HG03196 (cell line): Measurements from ENCODE around the gene GDI1.

Source experiments
- ATAC-seq: cut with Tn5 transposase; IDR thresholded peaks from one replicate; pipeline ENCODE4 v1.9.1; 2021; ENCODE audit not compliant: unreplicated experiment

GDI1 gene

DNA sequence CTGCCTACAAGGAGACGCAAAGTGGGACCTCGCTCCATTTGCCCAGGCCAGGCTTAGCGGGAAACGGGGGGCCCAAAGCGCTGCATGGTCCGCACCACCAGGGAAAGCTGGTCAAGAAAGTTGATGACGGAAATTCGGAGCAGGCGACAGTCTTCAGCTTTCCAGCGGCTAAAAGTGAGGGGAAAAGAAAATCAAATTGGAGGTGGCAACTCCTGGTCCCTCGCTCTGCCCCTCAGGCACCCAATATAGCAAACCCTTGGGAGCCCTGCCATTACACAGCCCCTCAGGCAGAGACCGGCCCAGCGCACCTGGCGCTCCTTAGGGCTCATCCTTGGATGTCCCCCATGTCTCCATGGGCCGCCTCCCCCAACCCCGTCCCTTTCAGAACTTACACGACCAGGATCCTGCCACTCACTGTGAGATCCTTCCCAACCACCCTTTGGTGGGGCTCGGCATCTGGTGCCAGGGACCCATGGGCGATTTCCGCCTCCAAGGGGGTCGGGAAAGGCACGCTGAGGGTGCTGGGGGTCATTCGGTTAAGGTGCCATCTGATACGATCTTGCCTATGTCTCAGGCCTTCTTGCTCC, 41.0 kb downstream of the GDI1 start:
- ATAC-seq, result no peak

DNA sequence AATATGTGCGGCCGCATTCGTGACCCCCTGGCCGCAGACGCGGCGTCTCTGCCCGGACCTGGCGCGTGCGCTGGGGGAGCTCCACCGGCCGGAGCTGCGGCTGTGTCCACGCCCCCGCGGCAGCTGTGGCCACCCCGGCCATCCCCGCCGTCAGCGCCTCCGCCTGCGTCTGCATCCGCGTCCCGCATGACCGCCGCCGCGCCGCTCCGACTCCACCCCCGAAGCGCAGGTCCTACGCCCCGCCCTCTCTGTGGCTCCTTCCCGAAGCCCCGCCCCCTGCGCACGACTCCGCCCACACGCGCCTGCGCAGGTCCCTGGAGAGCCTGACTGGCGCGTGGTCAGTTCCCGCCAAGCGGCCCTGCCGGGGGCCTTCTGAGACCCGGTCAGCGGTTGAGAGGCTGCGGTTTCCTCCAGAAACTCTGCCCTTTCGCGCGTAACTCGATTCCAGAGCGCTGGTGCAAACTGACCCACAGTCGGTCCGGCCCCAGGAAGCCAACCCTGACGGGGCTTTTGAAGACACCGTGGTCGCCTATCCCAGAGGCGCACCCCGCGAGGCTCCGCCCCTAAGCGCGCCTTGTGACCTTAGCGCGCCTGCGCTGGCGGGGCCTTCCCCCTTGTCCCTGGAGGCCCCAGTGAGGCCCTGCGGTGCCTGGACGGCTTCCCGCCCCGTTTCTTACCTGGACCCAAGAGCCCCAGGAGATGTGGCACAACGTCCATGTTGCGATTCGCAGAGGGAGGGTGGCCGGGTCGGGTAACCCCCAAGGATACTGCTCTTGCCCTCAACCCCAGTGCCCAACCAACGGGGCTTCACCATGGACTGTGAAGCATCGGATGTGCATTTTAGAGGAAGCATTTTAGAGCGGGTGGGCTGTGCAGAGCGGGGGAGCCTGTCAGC, 42.0 kb downstream of the GDI1 start, which contains the start of gene LAGE3:
LAGE3 (minus strand) TSS at position 554 of the 895 bp plus-strand sequence; CDS start at position 188, 366 bp downstream.
- ATAC-seq, result peak; percentile 85

DNA sequence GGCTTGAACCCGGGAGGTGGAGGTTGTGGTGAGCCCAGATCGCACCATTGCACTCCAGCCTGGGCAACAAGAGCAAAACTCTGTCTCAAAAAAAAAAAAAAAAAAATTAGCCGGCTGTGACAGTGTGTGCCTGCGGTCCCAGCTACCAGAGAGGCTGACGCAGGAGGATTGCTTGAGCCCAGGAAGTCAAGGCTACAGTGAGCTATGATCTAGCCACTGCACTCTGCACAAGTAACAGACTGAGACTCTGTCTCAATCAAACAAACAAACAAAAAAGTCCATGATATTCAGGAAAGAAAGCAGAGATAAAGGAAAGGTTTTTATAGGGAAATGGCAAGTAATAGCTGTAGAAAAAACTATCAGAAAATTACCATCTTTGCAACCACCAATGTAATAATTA, 44.2 kb downstream of the GDI1 start:
- no peak for ATAC-seq

DNA sequence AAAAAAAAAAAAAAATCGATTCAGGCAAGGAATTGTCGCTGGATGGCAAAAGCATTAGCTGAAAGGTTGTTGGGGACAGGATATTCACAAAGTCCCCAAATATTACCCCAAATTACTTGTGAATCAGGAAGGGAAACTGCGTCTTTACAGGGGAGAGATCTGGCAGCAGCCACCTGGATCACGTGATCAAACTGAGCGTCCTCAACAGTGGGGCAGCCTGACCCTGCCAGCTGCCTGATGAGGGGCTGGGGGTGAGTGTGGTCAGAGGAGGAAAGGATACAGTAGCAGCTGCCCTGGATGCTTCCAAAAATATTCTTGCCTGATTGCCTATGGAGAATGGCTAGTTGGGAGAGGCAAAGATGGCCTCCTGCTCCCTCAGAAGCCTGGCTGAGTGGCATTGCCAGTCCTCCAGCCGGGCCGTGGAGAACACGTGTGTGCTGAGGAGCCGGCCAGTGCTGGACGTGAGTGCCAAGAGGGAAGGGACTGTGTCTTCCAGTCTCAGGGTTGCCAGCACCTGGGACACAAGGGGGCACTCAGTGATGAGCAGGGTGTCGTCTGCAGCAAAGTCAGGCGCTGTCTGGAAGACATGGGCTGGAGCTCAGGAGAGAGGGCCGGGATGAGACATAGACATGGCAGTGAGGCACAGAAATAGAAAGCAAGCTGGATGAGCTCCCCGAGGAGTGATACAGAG, 45.1 kb downstream of the GDI1 start:
- no peak for ATAC-seq

DNA sequence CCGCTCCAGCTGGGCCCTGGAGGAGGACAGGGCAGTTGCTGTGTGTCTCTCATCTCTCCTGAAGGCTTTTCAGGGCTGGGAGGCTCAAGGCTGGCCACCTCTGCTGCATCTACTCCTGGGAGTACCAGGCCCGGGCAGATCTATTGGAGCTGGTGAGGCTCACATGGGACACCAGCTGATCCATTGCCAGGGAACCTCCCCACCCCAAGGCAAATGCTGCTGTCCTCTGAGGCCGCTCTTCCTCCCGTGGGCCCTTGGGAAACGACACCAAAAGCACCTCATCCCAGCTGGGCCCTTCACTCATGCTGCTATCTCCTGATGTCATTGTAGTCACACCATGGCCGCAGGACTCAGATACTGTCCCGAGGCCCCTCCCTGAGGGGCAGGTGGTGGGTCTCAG, 45.8 kb downstream of the GDI1 start:
- no peak for ATAC-seq

DNA sequence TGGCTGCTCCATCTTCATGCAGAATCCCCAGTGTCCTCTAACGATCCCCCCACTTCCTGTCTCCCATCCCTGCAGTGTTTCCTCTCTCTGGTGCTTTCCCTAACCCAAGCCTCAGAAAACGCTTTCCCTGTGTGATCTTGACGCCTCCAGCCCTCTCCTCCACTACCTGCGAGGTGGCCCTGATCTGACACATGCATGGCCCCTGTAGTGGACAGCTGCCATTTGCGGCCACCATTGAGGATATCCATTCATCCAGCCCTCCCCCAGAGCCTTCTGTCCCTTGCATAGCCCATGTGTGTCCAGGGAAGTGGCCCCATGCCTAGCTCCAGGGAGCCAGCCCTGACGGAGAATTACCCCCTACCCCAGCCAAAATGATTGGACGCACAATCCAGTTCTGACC, 46.4 kb downstream of the GDI1 start:
- no peak for ATAC-seq

DNA sequence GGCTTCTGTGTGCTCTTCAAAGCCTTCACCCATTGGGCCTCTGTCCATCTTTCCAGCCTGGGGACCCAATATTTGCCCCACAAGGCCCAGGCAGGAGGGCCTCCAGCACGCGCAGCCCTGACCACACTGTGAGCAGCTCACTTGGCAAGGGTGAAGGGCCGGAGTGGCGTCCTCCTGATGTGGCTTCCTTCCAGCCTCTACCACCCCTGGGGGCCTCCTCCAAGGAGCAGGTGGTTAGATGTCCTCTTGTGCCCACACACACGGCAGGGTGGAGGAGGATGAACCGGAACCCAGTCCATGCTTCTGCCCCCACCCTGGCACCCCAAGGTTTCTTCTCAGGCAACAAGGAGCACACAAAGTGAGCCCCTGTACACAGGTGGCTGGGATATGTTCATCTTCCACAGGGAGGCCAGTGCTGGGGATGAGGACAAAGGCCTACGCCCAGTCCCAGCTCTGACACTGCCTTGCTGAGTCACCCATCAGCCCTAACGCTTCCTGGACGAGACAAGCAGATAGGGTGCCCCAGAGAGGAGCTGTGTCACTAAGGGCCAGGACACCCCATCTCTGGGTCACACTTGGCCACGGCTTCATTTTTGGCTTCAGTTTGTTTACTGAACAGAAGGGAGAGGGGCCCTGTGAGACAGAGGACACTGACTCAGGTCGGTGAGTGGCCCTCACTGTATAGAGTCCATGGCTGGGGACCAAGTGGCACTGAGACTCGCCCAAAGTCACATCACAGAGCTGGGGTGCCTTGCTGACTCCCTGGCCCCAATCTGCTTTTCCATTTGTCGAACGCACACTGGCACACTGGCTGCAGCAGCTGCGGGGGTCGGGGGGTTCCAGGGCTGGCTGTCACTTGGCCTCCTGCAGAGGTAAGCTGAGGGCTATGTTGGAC, 47.5 kb downstream of the GDI1 start:
- no peak for ATAC-seq

DNA sequence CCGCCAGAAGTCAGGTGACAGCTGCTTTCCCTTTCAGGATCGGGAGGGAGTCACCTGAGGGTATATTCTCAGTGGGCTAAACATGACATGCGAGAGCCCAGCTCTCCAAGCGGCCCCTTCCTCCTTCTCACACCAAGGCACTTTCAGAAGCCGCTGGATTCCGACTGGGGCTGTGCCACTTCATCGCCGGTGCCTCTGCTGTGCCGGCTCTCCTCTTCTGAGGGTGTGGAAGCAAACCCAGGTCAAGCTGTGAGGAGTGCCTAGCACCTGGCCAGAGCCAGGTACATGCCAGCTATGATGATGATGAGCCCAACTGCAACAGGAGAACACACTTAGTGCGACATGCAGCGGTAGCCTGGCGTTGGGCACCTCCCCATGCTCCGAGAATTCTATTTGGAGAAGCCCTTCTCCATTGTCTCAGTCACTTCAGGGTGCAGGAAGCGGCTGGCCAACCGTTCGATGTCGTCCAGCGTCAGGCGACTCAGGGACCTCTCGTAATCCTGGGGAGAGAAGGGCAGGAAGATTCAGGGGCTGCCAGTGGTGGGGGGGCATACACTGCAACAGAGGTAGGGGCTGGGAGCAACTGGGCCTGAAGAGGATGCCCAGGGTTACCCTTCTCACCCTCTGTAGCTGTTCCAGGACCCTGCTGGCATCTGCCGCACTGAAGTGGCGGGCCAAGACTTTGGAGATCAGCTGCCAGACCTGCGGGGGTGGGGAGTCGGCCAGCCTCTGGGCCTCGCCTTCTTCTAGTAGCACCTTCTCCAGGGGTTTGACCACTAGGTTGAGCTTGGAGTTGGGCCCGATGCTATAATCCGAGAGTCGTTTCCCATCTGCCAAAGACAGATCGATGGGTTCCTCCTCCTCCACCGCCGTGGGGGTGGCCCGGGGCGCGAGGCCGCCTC, 48.4 kb downstream of the GDI1 start:
- no peak for ATAC-seq

DNA sequence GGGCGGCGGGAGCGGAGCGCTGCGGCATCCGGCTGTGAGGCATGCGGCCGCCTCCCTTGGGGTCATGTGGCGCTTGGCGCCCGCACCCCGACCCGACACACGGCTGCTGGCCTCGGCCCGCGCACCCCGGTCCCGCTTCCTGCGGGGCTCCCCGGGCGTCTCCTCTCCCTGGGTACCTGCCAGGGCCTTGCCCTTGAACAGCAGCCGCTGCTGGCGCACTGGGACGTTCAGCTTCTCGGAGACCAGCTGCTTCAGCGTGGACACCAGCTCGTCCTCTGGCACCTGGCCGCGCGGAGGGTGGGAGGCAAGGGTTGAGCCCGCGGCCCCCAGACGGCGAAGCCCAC, 49.1 kb downstream of the GDI1 start:
- no peak for ATAC-seq

DNA sequence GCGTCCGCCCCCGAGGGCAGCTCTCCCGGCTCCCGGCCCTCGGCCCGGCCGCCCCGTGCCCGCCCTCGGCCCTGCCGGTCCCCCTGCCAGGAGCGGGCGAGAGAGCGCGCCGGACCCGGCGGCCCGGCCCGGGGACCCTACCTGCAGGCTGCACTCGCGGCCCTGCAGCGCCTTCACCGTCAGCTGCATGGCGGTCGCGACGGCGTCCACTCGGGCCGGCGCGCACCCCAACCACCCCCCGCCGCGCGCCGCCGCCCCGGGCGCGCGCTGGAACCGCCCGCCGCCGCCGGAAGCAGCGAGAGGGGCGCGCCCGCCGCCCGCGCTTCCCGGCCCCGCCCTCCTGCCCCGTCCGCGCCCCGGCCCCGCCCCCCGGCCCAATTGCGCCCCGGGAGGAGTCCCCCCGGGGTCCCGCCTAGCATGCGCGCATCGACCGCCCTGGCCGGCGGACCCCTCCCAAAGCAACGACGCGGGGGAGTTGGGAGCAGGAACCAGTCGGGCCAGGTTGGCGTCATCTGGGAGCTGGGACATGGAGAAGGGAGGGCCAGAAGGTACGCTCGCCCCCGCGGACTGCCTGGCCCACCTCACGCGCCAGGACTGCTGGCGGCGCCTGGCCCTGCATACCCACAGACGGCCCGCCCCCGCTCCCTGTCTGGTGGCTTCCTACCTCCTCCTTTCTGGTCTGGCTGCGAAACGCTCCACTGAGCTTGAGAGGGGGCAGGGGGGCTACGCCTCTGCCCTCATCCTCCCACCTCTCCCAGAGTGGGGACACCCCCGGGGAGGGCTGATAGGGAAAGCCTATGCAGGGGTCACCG, 49.6 kb downstream of the GDI1 start, which contains the start of gene UBL4A:
UBL4A (minus strand) TSS at position 220 of the 812 bp plus-strand sequence; CDS start at position 189, 31 bp downstream.
- ATAC-seq, result no peak

DNA sequence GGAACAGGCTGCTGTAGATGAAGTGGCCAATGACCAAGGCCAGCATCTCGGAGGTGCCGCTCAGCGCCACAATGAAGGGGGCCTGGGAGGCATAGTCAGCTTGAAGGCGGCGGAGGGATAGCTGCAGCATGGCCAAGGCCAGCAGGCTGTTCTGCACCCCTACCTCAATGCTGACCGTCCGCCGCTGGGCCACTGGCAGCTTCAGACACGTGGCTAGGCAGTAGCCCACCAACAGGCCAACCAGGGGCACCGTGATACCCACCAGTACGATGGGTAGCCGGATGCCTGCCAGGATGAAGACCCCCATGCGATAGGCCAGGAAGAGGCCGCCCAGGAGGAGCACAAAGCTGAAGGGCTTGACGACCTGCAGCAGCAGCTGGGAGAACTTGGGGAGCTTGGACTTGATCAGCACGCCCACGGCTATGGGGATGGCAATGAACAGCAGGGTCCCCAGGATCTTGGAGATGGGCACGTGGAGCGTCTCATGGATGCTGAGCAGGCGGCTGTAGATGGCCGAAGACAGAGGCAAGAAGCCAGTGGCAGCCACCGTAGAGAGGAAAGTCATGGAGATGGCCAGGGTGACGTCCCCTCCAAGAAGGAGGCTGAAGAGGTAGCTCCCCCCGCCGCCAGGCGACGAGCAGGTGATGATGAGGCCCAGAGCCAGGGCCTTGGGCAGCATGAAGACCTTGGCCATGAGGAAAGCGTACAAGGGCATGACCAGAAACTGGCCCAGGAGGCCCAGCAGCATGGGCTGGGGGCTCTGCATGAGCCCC, 50.8 kb downstream of the GDI1 start:
- no peak for ATAC-seq

DNA sequence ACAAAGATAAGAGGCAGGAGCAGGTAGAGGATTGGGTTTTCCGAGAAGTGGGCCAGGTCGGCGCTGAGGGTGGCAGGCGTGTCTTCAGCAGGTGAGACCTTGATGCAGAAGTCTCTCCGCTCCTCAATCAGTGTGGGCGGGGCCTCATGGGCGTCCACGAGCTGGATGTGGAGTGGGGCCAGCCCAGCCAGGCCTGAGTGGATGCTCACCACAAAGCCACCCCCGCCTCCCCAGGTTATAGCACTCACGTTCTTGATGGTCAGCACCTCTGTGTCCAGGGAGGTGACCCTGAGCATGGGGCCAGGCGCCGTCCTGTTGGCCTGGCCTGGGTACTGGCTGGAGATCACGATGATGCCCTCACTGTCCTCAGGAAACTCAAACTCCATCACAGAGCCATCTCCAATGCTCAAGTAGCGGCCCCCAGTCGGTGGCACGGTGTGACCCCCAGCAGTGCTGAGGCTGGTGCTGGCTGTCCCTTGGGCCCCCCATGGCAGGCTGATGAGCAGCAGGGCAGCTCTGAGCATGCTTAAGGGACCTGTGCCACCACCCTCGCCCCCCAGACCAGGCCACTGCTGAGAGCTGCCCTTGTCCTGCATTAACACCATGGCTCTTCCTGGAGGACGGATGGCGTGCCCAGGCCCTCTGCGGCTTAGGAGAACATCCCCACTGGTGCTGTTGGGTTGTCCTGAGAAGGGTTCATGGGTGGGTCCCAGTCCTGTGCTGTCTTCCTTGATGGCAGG, 51.6 kb downstream of the GDI1 start:
- no peak for ATAC-seq

DNA sequence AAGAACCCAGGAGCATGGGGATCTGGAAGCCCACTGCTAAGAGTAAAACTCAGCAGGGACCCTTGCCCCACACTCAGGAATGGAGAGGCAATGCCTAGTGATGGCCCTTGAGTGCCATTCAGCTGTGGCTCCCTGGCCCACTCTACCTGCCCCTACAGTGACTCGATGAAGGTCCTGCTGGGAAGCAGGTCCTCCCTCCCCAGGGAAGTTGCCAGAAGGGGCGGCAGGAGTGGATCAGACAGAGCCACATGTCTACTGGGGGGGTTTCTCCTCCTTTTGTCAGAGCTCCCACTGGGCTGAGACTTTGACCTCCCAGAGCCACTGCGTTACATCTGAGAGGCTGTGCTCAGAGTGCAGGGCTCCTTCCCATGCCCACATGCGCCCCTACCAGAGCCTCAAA, 52.2 kb downstream of the GDI1 start:
- ATAC-seq, result no peak

DNA sequence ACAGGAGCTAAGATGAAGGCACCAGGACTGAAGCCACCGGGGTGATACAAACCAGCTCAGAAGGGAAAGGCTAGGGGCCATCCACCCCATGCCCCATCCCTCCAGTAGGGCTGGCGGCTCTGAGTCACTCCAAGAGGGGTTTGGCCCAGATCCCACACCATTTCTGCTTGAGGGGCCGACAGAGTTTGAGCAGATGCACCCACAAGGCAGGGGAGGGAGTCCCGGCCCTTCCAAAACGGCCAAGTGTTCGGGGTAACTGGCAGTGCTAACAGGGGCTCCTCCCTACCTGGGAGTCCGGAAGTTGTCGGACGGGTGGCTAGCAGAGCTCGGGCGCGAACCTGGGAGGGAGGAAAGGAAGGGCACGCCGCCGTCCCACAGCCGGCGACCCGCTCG, 53.1 kb downstream of the GDI1 start:
- ATAC-seq, result peak; percentile 19

DNA sequence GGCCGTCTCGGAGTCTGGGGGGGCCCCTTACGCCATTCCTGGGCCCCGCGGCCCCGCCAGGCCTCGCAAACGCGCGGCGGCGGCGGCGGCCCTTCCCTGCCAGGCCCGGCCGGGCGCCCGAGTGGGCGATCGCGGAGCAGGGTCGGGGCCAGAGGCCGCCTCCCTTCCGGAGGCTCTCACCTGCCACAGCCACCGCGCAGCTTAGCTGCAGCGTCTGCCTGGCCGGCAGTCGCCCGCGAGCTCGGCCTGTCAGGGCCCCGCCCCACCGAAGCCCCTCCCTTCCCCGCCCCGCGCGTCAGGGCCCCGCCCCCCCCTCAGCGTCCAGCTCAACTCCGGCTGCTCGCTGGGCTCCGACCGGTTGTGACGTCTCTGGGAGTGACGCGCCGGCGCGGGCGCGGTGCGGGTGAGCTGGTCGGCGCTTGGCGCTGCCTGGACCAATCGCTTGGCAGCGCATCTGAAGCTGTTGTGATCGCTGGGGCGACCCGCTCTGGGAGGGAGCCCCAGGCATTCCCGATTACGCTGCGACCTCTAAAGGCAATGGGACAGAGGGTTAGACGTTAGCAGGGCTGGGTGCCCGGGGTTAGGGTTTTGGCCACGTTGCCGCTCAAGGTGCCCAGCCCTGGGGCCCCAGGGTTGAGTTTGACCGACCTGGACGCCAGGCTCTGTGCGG, 53.6 kb downstream of the GDI1 start, which contains the start of gene SLC10A3:
SLC10A3 (minus strand) TSS at position 216 of the 670 bp plus-strand sequence. CDS start 1,689 bp downstream, outside the sequence.
- peak; percentile 73 for ATAC-seq
